ENCODE results near the gene AGAP1.

The AGAP1 gene

GRCh38 chr2:236046715-236047114 lies 552.9 kb downstream of the AGAP1 start:
- DNase-seq (ENCODE audit: insufficient read length, low spot score) (no peak), FAIRE-seq (no peak)
- TF ChIP-seq POLR2A (IDR thresholded peaks at IDR 0.05; ENCODE audit: low read depth, low read length) (no peak), POLR2AphosphoS5 (IDR thresholded peaks at IDR 0.05; ENCODE audit: low read depth, low read length) (no peak), TAF1 (IDR thresholded peaks at IDR 0.05; ENCODE audit: low read depth, low read length) (no peak), POU2F2 (IDR thresholded peaks at IDR 0.05; ENCODE audit: low read depth, low read length) (no peak), SPI1 (IDR thresholded peaks at IDR 0.05; ENCODE audit: low read depth, low read length) (no peak), PAX5 (IDR thresholded peaks at IDR 0.05; ENCODE audit: insufficient read depth, low read length, severe bottlenecking) (no peak)

GRCh38 chr2:236047176-236047575 lies 553.3 kb downstream of the AGAP1 start:
- DNase-seq (ENCODE audit: insufficient read length, low spot score): no peak
- TF ChIP-seq POLR2AphosphoS5 (IDR thresholded peaks at IDR 0.05; ENCODE audit: low read depth, low read length) (no peak), PAX5 (IDR thresholded peaks at IDR 0.05; ENCODE audit: insufficient read depth, low read length, severe bottlenecking) (no peak), TAF1 (IDR thresholded peaks at IDR 0.05; ENCODE audit: low read depth, low read length) (no peak)
- no peak for FAIRE-seq

- no peak for TF ChIP-seq SPI1 (IDR thresholded peaks at IDR 0.05; ENCODE audit: low read depth, low read length)
- no peak for TF ChIP-seq POLR2AphosphoS5 (IDR thresholded peaks at IDR 0.05; ENCODE audit: low read depth, low read length)
- TF ChIP-seq POLR2A (IDR thresholded peaks at IDR 0.05; ENCODE audit: low read depth, low read length): no peak
- TF ChIP-seq PAX5 (IDR thresholded peaks at IDR 0.05; ENCODE audit: insufficient read depth, low read length, severe bottlenecking): no peak
- TF ChIP-seq POU2F2 (IDR thresholded peaks at IDR 0.05; ENCODE audit: low read depth, low read length): no peak
- TF ChIP-seq TAF1 (IDR thresholded peaks at IDR 0.05; ENCODE audit: low read depth, low read length): no peak
- DNase-seq (ENCODE audit: insufficient read length, low spot score) (no peak), FAIRE-seq (no peak)
Measured at GRCh38 chr2:236047886-236048540, 554.2 kb downstream of the AGAP1 start.

GRCh38 chr2:236049981-236050380 lies 556.1 kb downstream of the AGAP1 start:
- no peak for TF ChIP-seq TAF1 (IDR thresholded peaks at IDR 0.05; ENCODE audit: low read depth, low read length)
- no peak for TF ChIP-seq SPI1 (IDR thresholded peaks at IDR 0.05; ENCODE audit: low read depth, low read length)
- TF ChIP-seq PAX5 (IDR thresholded peaks at IDR 0.05; ENCODE audit: insufficient read depth, low read length, severe bottlenecking): no peak
- TF ChIP-seq POLR2A (IDR thresholded peaks at IDR 0.05; ENCODE audit: low read depth, low read length): no peak
- no peak for TF ChIP-seq POLR2AphosphoS5 (IDR thresholded peaks at IDR 0.05; ENCODE audit: low read depth, low read length)
- TF ChIP-seq POU2F2 (IDR thresholded peaks at IDR 0.05; ENCODE audit: low read depth, low read length): no peak
- DNase-seq (ENCODE audit: insufficient read length, low spot score): no peak
- FAIRE-seq: no peak

GRCh38 chr2:236051351-236051750 lies 557.5 kb downstream of the AGAP1 start:
- DNase-seq (ENCODE audit: insufficient read length, low spot score): no peak
- no peak for FAIRE-seq
- no peak for TF ChIP-seq TAF1 (IDR thresholded peaks at IDR 0.05; ENCODE audit: low read depth, low read length)

GRCh38 chr2:236051806-236052205 lies 558.0 kb downstream of the AGAP1 start:
- no peak for FAIRE-seq
- TF ChIP-seq POU2F2 (IDR thresholded peaks at IDR 0.05; ENCODE audit: low read depth, low read length) (no peak), PAX5 (IDR thresholded peaks at IDR 0.05; ENCODE audit: insufficient read depth, low read length, severe bottlenecking) (no peak), SPI1 (IDR thresholded peaks at IDR 0.05; ENCODE audit: low read depth, low read length) (no peak), POLR2A (IDR thresholded peaks at IDR 0.05; ENCODE audit: low read depth, low read length) (no peak), POLR2AphosphoS5 (IDR thresholded peaks at IDR 0.05; ENCODE audit: low read depth, low read length) (no peak), TAF1 (IDR thresholded peaks at IDR 0.05; ENCODE audit: low read depth, low read length) (no peak)

GRCh38 chr2:236052206-236052605 lies 558.4 kb downstream of the AGAP1 start:
- FAIRE-seq: no peak
- DNase-seq (ENCODE audit: insufficient read length, low spot score): no peak
- TF ChIP-seq PAX5 (IDR thresholded peaks at IDR 0.05; ENCODE audit: insufficient read depth, low read length, severe bottlenecking) (no peak), POLR2A (IDR thresholded peaks at IDR 0.05; ENCODE audit: low read depth, low read length) (no peak), SPI1 (IDR thresholded peaks at IDR 0.05; ENCODE audit: low read depth, low read length) (no peak), POLR2AphosphoS5 (IDR thresholded peaks at IDR 0.05; ENCODE audit: low read depth, low read length) (no peak), POU2F2 (IDR thresholded peaks at IDR 0.05; ENCODE audit: low read depth, low read length) (no peak), TAF1 (IDR thresholded peaks at IDR 0.05; ENCODE audit: low read depth, low read length) (no peak)

More at GRCh38 chr2:236051806-236052205, 558.0 kb downstream of the AGAP1 start:
- DNase-seq (ENCODE audit: insufficient read length, low spot score): no peak

- no peak for DNase-seq (ENCODE audit: insufficient read length, low spot score)
- FAIRE-seq: no peak
- TF ChIP-seq POU2F2 (IDR thresholded peaks at IDR 0.05; ENCODE audit: low read depth, low read length) (no peak), POLR2AphosphoS5 (IDR thresholded peaks at IDR 0.05; ENCODE audit: low read depth, low read length) (no peak), TAF1 (IDR thresholded peaks at IDR 0.05; ENCODE audit: low read depth, low read length) (no peak), POLR2A (IDR thresholded peaks at IDR 0.05; ENCODE audit: low read depth, low read length) (no peak), SPI1 (IDR thresholded peaks at IDR 0.05; ENCODE audit: low read depth, low read length) (no peak), PAX5 (IDR thresholded peaks at IDR 0.05; ENCODE audit: insufficient read depth, low read length, severe bottlenecking) (no peak)
Measured at GRCh38 chr2:236052926-236053821, 559.3 kb downstream of the AGAP1 start.

GRCh38 chr2:236054125-236054524 lies 560.3 kb downstream of the AGAP1 start:
- TF ChIP-seq POU2F2 (IDR thresholded peaks at IDR 0.05; ENCODE audit: low read depth, low read length) (no peak), POLR2A (IDR thresholded peaks at IDR 0.05; ENCODE audit: low read depth, low read length) (no peak), SPI1 (IDR thresholded peaks at IDR 0.05; ENCODE audit: low read depth, low read length) (no peak), POLR2AphosphoS5 (IDR thresholded peaks at IDR 0.05; ENCODE audit: low read depth, low read length) (no peak), TAF1 (IDR thresholded peaks at IDR 0.05; ENCODE audit: low read depth, low read length) (no peak), PAX5 (IDR thresholded peaks at IDR 0.05; ENCODE audit: insufficient read depth, low read length, severe bottlenecking) (no peak)
- DNase-seq (ENCODE audit: insufficient read length, low spot score): no peak
- no peak for FAIRE-seq
